IPS-18c (cell line): ENCODE measurements around the gene CHN1.
A peak's percentile ranks its signal among the peaks of the same experiment; 100 is the strongest.

Experiments
- H3K4me3 ChIP-seq: 2 replicates; pipeline ENCODE4 v1.7.0; 2013; ENCODE audit warnings: low read depth, mild to moderate bottlenecking, low read length, moderate library complexity; ENCODE audit not compliant: insufficient read depth
- H3K9me3 ChIP-seq: one replicate; pipeline ENCODE4 v1.6.1; 2013; ENCODE audit warnings: mild to moderate bottlenecking, low read length, moderate library complexity; ENCODE audit not compliant: control insufficient read depth, insufficient read depth

Gene CHN1

DNA sequence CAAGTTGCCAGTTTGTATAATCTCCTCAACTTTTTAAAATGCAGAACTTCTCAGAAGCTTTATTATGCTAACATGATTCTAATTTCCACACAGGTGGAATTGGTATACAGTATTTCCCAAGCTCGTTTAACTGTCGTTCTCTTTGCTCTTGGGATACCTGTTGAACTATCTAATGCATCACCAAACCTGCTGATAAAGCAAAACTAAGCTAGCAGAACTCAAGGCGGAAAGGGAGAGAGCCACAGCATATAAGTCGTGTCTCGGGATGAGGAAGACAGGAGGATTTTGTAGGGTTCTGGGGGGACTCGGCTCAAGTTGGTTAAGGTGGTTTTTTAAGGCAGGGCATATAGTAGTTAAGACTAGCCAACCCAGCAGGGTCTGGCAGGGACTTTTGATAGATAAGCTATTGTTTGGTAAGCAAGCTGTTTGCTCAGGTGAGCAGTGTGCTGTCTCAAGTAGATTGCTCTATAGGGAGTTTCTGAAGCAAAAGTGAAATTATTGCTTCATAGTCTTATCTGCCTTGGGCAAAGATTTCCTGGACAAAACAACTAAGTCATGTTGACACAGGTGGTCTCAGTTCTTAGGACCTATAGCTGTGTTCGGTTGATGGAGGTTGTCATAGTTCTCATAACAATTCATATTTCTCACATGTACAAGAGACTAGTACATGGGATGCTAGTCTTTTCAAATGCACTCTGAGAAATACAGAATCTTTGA is 212.7 kb downstream of the CHN1 start:
- Histone ChIP-seq H3K4me3 (no peak overlapping the region), H3K9me3 (no peaks in the 10 kb centered on the region)

DNA sequence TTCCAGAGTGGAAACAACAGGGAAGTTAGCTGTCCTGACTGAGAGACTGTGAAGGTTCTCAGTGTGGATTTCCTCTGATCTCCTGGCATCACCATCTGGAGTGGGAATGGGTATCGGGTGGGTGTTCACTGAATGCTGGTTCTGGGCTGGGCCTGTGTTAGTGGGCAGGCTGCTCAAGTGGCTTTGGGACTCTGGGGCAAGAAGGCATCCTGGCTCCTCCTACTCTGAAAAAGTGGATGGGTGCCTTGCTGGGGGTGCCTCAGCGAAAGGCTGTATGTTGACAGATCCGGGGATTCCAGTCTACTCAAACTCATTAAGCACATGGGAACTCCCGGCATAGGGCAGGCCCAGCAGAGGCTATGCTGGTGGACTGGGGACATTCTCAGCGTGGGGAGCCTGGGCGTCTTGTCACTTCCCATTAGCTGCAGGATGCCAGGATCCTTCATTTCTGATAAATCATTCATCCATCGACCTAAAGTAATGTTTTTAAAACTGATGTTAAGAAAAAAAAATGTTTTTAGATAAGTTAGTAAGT is 213.4 kb downstream of the CHN1 start:
- Histone ChIP-seq H3K4me3 (no peak overlapping the region), H3K9me3 (no peaks in the 10 kb centered on the region)

DNA sequence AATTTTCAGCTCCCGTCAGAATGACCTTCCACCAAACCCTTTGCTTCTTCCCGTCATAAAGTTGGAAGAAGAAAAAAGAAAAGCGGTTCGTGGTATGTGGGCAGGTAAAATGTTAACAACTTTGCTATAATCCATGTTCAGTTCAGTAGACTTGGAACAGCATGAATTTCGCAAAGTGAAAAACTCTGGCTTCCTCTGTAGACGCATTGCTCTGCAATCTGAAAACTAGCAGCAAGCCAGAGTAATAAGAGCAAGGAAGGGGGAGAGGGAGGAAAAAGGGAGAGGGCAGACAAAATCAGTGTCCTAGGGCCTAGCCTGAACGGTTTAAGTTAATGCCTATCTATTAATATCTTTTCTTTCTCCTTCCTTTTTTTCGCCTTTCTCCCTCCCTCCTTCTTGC is 214.2 kb downstream of the CHN1 start:
- H3K4me3 ChIP-seq = no peak overlapping the region
- H3K9me3 ChIP-seq = no peaks in the 10 kb centered on the region

DNA sequence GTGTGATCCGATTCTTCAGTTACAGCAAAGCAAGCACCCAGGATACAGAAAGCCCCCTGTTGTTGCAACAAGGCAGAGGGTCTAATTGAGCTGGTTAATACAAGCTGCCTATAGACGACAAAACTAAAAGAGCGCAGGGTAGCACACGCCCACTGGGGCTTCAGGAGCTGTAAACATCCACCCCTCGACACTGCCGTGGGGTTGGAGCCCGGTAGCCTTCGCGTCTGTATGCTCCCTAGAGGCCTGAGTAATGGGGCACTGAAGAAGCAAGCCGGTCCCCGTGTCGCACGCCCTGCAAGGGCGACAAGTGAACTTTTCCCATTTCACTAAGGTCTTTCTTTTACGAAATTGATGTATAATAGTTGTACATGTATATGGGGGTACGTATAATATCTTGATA is 216.2 kb downstream of the CHN1 start:
- Histone ChIP-seq H3K4me3 (no peak overlapping the region; the same call in 1 of the 2 replicates), H3K9me3 (no peaks in the 10 kb centered on the region)

DNA sequence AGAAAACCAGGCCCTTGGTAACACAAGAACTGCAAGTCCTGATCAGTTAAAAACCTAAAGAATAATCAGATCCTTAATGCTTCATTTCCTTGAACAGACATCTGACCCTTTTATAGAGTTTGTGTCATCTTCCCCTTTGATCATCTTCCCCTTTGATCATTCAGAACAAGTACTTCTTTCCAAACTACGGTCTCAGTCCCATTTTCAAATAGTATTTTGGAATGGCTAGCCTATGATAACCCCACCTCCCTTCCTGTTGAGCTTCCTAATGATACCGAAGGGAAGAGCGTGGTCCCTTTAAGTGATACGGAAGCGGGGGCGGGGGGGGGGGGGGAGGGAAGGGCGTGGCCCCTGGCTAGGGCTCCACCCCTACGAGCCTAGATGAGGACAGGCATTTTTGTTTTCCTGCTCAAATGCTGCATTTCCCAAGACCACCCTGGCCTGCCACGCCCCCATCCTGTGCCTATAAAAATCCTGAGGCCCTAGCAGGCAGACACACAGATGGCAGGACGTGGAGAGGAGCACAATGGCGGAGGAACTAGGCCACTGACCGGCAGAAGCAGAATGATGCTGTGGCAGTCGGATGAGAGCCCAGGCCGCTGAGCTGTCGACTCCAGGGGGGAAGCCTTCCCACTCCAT is 216.8 kb downstream of the CHN1 start:
- H3K9me3 ChIP-seq = no peaks in the 10 kb centered on the region
- H3K4me3 ChIP-seq = peak overlapping the region; percentile 11; the same call in 1 of the 2 replicates

DNA sequence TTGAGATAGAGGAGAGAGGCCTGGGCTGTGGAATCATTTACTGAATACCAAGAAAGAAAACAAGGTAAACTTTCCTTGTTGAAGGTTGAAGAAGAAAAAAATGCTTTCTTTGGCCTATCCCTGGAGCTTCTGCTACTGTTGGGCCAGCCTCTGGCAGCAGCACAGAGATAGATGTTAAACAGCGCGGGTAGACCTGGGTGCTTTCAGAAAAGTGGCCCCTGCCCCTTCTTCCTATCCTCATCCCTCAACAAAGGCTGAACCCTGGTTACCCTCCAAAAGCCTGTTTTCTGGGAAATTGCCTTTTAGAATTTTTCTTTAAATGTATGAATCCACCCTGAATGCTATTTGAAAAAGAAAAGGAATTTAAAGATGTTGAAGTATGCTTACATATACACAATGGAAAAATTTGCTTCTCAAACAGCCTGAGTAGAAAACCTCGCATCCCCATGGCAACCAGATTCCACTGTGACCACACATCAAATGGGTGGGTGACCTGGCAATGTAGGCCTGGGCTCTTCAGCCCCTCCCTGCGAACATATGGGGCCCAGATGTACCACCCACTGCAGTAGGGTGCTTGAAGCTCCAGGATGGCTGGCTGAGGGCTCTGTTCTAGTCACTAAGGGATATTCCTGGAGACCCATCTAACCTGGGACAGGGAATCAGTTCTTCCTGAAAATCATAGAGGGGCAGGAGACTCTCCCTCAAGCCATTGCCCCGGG is 217.5 kb downstream of the CHN1 start:
- Histone ChIP-seq H3K4me3 (peak overlapping the region; percentile 11; the same call in 1 of the 2 replicates), H3K9me3 (no peaks in the 10 kb centered on the region)

DNA sequence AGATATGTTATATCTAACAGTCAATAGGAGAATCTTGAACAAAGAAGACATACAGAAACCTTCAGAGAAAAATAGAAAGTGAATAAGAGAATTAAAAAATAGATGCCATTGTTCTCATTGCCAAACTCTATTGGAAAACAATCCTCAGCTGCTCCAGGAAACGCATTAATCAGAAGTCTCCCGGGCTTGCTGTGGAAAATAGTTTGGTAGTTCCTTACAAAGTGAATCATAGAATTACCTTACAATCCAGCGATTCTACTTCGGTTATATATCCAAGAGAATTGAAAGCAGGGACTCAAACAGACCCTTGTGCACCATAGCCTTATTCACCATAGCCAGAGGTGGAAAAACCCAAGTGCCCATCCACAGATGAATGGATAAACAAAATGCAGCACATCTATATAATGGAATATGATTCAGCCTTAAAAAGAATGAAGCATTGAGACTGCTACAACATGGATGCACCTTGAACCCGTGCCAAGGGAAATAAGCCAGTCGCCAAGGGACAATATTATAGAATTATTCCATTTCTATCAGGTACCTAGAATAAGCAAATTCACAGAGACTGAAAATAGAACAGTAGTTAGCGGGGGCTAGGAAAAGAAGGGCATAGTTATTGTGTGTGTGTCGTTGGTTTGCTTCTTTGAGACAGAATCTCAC is 219.0 kb downstream of the CHN1 start:
- H3K4me3 ChIP-seq = no peak overlapping the region
- no peaks in the 10 kb centered on the region for H3K9me3 ChIP-seq

DNA sequence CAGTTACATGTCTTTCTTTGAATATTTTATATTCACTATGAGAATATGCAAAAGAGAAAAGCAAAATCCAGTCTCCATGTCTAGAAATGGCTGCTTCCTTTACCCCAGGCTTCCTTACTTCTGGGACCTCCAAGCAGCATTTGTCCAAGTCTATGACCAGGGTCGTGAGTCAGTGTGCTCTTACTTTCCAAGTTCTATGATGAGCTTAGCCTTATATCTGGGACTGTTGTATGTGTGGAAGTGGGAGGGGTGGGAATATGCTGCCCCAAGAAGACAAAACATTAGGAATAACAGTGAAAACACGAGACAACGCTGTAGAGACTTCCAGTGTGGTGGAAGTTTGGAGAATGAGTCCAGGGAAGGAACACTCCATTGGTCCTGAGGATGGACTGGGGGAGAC is 219.7 kb downstream of the CHN1 start:
- H3K4me3 ChIP-seq = no peak overlapping the region
- no peaks in the 10 kb centered on the region for H3K9me3 ChIP-seq

DNA sequence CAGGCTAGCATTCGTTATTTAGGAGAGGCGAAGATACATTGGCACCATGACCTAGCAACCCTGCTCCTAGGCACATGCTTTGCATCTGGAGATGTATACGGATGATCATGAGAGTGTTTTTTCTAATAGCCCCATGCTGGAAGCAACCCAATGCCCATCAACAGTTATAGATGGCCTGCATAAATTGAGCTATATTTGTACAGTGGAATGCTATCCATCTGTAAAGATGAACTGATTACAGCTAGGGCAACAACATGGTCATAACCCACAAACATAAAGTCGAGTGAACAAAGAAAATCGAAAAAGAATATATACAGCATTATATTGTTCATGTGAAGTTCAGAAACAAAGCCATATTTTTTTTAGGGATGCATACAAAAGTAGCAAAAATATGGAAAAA is 220.3 kb downstream of the CHN1 start:
- Histone ChIP-seq H3K4me3 (no peak overlapping the region), H3K9me3 (no peaks in the 10 kb centered on the region)

DNA sequence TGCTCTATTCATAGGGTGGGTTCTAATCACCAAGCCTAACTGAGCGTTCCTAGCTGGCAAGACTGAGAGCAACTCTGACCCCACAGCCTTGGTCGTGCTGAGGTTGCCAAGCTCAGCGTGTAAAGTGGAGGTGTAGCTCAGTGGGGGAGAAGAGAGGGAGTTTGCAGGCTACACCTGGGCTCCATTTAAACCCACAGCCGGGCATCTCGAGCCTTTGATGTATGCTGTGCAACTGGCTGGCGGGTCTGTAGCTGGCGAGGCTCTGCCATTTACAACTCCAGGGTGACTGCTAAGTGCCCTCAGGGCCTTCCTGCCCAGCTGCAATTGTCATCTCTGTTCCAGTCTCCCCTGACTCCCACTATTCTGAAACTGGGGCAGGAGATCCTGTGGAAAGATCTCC is 220.9 kb downstream of the CHN1 start:
- Histone ChIP-seq H3K4me3 (no peak overlapping the region), H3K9me3 (no peaks in the 10 kb centered on the region)

DNA sequence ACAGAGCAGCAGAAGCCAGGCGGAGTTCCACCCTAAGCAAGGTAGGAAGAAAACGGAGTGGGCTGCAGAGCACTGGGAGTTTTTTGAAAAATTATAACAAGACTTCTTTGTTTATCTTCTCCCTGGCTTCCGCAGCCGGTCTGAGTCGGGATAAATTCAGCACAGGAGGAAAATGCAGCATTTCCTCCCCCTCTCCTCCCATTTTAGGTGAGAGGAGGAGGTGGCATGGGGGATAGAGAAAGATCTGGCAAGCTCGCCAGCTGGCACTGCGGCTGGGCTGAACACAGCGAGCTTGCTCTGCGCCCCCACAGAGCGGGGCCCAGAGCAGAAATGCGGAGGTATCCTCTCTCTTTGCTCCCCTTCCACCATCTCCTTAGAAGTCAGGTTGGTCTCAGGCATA is 223.2 kb downstream of the CHN1 start:
- Histone ChIP-seq H3K4me3 (no peak overlapping the region), H3K9me3 (no peaks in the 10 kb centered on the region)

DNA sequence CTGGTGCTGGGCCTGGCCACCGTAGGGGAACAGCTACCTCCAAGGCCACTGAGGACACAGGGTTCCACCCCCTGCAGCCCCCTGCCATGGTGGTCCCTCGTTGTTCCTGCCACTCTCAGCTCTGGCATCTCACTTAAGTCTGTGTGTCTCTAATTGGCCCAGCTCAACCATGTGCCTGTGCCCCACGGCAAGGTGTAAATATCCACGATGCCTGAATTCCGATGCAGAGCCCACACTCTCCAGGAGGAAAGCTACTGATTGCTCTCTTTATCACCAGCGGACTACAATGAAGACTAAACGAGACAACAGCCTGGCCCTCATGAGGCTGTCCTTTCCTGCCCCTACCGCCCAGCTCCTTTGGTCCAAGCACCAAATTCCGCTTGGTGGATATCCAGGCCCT is 223.9 kb downstream of the CHN1 start:
- Histone ChIP-seq H3K4me3 (no peak overlapping the region), H3K9me3 (no peaks in the 10 kb centered on the region)

DNA sequence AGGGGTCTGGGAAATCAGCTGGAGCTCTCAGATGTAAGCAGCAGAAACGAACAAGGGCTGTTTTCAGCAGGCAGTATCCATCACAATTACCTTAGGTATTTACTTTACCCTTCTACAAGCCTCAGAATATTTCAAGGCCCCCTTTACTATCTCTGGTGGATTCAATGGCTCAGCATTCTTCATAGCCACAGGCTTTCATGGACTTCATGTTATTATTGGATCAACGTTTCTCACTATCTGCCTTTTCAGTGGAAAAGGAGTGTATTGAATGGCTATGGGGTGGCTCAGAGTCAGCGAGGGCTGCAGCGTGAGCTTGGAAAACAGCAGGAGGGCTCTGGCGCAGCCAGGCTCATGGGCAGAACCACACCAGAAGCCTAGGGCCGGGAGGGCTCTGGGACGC is 224.3 kb downstream of the CHN1 start:
- H3K4me3 ChIP-seq = no peak overlapping the region
- H3K9me3 ChIP-seq = no peaks in the 10 kb centered on the region

DNA sequence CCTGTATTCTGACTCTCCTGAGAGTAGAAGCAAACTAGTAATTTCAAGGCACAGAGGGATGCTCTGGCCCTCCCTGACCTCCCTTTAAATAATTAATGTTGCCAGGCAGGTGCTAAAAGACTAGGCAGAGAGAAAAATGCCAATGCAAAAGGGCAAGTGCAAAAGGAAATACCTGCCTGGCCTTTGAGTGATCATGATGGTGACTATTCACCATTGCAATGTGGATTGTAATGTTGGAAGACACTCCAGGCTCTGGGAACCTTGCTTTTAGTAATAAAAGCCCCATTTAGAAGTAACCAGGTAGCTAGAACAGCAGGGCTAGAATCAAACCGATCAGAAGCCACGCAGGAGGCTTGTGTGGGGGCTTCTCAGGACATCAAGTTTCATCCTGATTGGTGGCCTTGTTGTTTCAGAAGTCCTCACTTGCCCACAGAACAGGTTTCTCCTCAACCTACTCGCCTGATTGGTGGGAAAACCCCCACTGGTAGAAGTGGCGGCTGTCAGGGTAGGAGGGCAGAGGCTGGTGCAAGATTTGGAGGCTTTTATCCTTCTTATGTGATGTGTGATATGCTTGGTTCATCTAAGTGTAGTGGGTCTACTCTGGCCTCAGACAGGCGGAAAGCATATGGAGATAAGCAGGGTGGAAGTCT is 224.9 kb downstream of the CHN1 start:
- H3K9me3 ChIP-seq = no peaks in the 10 kb centered on the region

DNA sequence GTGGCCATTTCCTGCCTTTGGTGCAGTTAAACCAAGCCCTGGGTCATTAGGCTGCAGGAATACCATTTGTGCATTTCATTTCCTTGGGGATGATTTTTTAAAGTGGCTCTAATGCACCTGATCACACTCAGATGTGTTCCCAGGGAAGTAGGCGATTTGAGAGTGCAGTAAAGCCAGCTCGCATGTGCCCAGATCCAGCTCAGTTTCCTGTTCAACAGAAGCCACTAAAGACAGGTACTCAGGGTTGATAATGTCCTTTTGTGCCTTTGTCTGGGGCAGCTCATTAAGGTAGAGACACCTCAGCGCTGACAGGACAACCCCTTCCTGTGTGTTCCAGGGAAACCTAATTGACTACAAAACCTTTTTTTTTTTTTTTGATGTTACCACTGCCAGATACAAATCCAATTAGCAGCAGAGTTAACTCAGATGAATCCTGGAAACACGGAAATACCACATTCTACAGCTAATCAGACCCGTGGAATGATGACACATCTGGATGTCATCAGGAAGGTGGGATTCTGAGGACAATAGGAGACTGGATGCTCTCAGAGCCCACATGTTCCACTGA is 225.7 kb downstream of the CHN1 start:
- H3K9me3 ChIP-seq = no peaks in the 10 kb centered on the region
- H3K4me3 ChIP-seq = no peak overlapping the region

More for the DNA sequence above, 224.9 kb downstream of the CHN1 start:
- H3K4me3 ChIP-seq = no peak overlapping the region

DNA sequence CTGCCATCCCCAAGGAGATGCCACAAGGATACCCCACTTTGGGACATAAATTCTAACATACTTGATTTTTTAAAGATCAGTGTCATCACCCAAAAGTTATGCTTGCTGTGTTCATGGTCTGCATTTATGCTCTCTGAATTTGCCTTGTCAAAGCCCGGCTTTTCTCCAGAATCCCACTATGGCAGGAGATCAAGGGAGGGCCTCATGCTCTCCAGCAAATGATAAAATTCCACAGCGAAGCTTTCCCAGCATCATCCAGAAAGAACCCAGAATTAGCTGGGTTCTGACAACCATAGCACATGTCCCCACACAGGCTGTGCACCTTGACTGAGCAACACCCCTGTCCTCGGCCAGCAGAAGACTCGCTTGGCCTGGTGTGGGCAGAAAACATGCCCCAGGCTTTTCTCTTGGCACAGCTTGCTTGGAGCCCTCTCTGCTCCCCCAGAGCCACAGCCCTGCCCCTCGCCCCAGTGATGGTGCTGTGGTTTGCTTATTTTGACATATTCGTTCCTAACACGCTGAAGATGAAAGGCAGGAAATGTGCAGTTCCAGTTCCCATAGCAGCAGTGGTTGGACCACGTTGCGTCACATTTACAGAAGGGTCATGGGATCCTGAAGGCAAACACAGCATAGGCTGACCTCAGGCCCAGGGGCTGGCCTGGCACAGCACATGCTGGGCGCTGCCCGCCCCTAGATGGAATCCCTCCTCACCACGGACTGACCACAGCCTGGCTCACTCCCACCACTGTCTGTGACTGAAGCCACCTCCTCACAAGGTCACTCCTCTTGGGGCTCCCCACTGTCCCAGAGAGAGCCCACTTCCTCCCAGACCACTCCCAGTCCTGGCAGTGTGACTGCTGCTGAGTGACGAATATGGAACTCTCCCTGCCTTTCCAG is 226.8 kb downstream of the CHN1 start:
- H3K4me3 ChIP-seq = no peak overlapping the region
- no peaks in the 10 kb centered on the region for H3K9me3 ChIP-seq
